HepG2 (cell line): ENCODE results near the gene TMEM61. TPM values are rescaled to one million over a fixed set of nuclear protein-coding genes. Genes with fewer than 3 reads are reported as not detected.

ENCODE experiments used
- ARHGAP35 ChIP-seq: sonication (generic); formaldehyde crosslinking; IDR thresholded peaks from 2 replicates; pipeline ENCODE4 v1.9.0; 2022; ENCODE audit warnings: mild to moderate bottlenecking, inconsistent platforms, moderate library complexity, missing genetic modification reagents, borderline replicate concordance
- ARNT ChIP-seq: fragments of 450-650 bp; IDR thresholded peaks from 2 replicates; pipeline ENCODE4 v1.6.1; 2017
- E2F1 ChIP-seq: sonication (generic); formaldehyde crosslinking; IDR thresholded peaks from 2 replicates; pipeline ENCODE4 v1.5.0; 2020; ENCODE audit warnings: missing genetic modification reagents
- FOSL1 ChIP-seq: sonication (generic); formaldehyde crosslinking; IDR thresholded peaks from 2 replicates; pipeline ENCODE4 v1.9.0; 2021; ENCODE audit warnings: missing genetic modification reagents, borderline replicate concordance
- HNRNPK ChIP-seq: fragments of 200-400 bp; formaldehyde crosslinking; IDR thresholded peaks from 2 replicates; pipeline ENCODE4 v1.6.1; 2018; ENCODE audit warnings: low read length, low read depth, moderate library complexity, mild to moderate bottlenecking; ENCODE audit not compliant: poor library complexity, severe bottlenecking
- MTF2 ChIP-seq: sonication (generic); formaldehyde crosslinking; IDR thresholded peaks from 2 replicates; pipeline ENCODE4 v1.5.0; 2020; ENCODE audit warnings: missing genetic modification reagents, borderline replicate concordance
- NR2F2 ChIP-seq: IDR thresholded peaks from 2 replicates; pipeline ENCODE4 v1.6.1; 2012; ENCODE audit warnings: low read depth, inconsistent platforms, borderline replicate concordance
- PBX2 ChIP-seq: IDR thresholded peaks from 2 replicates; pipeline ENCODE4 v1.6.1; 2016; ENCODE audit warnings: control low read depth
- RFXAP ChIP-seq: sonication (generic); formaldehyde crosslinking; IDR thresholded peaks from 2 replicates; pipeline ENCODE4 v1.4.0; 2020; ENCODE audit warnings: missing genetic modification reagents, borderline replicate concordance
- U2AF2 ChIP-seq: fragments of 200-400 bp; formaldehyde crosslinking; IDR thresholded peaks from 2 replicates; pipeline ENCODE4 v1.6.1; 2017; ENCODE audit warnings: low read depth, mild to moderate bottlenecking, low read length
- YEATS4 ChIP-seq: sonication (generic); formaldehyde crosslinking; IDR thresholded peaks from 2 replicates; pipeline ENCODE4 v1.4.0; 2020; ENCODE audit warnings: missing genetic modification reagents, borderline replicate concordance
- ZNF3 ChIP-seq: IDR thresholded peaks from 2 replicates; pipeline ENCODE4 v1.7.0; 2017; ENCODE audit warnings: inconsistent platforms
- ZNF326 ChIP-seq: sonication (generic); formaldehyde crosslinking; IDR thresholded peaks from 2 replicates; pipeline ENCODE4 v1.4.0; 2020; ENCODE audit warnings: missing genetic modification reagents, borderline replicate concordance
- ZNF513 ChIP-seq: sonication (generic); formaldehyde crosslinking; conservative IDR thresholded peaks from 2 replicates; pipeline ENCODE4 v1.5.0; 2020; ENCODE audit warnings: missing genetic modification reagents
- ZNF605 ChIP-seq: sonication (generic); formaldehyde crosslinking; IDR thresholded peaks from 2 replicates; pipeline ENCODE4 v1.8.0; 2022; ENCODE audit warnings: mild to moderate bottlenecking, missing genetic modification reagents
- polyA plus RNA-seq, 8 experiments: library from polyadenylated mRNA; depleted of rRNA in 3 of 8; stranded (reverse) in 7 of 8; unstranded in 1 of 8; fragments of >200 nt; fragmentation: Illumina TruSeq in 4 of 8; extraction: Trizol in 4 of 8; gene quantifications; 2 replicates each; pipeline versions ENCODE4 v1.2.1 to v1.2.3, GENCODE V29; 2011 to 2016; ENCODE audit warnings: low read depth in 4 of 8, missing spikeins in 1 of 8, mixed read lengths in 1 of 8; ENCODE audit not compliant: insufficient read depth in 1 of 8
- total RNA-seq, 5 experiments: library from RNA; depleted of rRNA; stranded (reverse); fragments of >200 nt; fragmentation: Illumina TruSeq; extraction: Trizol; gene quantifications; 2 replicates each; pipeline ENCODE4 v1.2.3, GENCODE V29; 2016; ENCODE audit warnings: low read depth in 1 of 5
- TF ChIP-seq, protein P1 (sequence below), 2 experiments: sonication (generic) in 1 of 2; formaldehyde crosslinking in 1 of 2; IDR thresholded peaks; 2 replicates each; pipeline versions ENCODE4 v1.4.0 to v1.6.1; 2016 to 2020; ENCODE audit warnings: borderline replicate concordance in 1 of 2, low read depth in 1 of 2, mild to moderate bottlenecking in 1 of 2, missing genetic modification reagents in 1 of 2
- TF ChIP-seq, protein P2 (sequence below): sonication (generic); formaldehyde crosslinking; IDR thresholded peaks from 2 replicates; pipeline ENCODE4 v1.5.0; 2020; ENCODE audit warnings: mild to moderate bottlenecking, missing genetic modification reagents
- TF ChIP-seq, protein P3 (sequence below): sonication (generic); formaldehyde crosslinking; IDR thresholded peaks from 2 replicates; pipeline ENCODE4 v1.5.0; 2020; ENCODE audit warnings: missing genetic modification reagents

The TMEM61 gene
- total and polyA plus RNA-seq, 2 of the 13 experiments (the other 11 are each of a cell fraction or from before 2014, with no cell fraction given) = not detected

- TF ChIP-seq, protein P1, sequence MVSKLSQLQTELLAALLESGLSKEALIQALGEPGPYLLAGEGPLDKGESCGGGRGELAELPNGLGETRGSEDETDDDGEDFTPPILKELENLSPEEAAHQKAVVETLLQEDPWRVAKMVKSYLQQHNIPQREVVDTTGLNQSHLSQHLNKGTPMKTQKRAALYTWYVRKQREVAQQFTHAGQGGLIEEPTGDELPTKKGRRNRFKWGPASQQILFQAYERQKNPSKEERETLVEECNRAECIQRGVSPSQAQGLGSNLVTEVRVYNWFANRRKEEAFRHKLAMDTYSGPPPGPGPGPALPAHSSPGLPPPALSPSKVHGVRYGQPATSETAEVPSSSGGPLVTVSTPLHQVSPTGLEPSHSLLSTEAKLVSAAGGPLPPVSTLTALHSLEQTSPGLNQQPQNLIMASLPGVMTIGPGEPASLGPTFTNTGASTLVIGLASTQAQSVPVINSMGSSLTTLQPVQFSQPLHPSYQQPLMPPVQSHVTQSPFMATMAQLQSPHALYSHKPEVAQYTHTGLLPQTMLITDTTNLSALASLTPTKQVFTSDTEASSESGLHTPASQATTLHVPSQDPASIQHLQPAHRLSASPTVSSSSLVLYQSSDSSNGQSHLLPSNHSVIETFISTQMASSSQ (IDR thresholded peaks at IDR 0.05; ENCODE audit: low read depth) = peak; percentile 98
- TF ChIP-seq, protein P1 (CRISPR knock-in tag; IDR thresholded peaks at IDR 0.05; ENCODE audit: borderline replicate concordance) = peak; percentile 99
- TF ChIP-seq ARNT = no peak
- peak; percentile 76 for TF ChIP-seq YEATS4
- TF ChIP-seq PBX2 (CRISPR knock-in tag) = no peak
- peak; percentile 26; the same call in 1 of the 2 replicates for TF ChIP-seq RFXAP (CRISPR knock-in tag)
- no peak for TF ChIP-seq ZNF3
- no peak for TF ChIP-seq ZNF326
- TF ChIP-seq ZNF605 (CRISPR knock-in tag) = peak; percentile 92
- TF ChIP-seq, protein P2, sequence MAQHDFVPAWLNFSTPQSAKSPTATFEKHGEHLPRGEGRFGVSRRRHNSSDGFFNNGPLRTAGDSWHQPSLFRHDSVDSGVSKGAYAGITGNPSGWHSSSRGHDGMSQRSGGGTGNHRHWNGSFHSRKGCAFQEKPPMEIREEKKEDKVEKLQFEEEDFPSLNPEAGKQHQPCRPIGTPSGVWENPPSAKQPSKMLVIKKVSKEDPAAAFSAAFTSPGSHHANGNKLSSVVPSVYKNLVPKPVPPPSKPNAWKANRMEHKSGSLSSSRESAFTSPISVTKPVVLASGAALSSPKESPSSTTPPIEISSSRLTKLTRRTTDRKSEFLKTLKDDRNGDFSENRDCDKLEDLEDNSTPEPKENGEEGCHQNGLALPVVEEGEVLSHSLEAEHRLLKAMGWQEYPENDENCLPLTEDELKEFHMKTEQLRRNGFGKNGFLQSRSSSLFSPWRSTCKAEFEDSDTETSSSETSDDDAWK (CRISPR knock-in tag) = no peak
- TF ChIP-seq, protein P3, sequence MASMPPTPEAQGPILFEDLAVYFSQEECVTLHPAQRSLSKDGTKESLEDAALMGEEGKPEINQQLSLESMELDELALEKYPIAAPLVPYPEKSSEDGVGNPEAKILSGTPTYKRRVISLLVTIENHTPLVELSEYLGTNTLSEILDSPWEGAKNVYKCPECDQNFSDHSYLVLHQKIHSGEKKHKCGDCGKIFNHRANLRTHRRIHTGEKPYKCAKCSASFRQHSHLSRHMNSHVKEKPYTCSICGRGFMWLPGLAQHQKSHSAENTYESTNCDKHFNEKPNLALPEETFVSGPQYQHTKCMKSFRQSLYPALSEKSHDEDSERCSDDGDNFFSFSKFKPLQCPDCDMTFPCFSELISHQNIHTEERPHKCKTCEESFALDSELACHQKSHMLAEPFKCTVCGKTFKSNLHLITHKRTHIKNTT (CRISPR knock-in tag) = no peak
- TF ChIP-seq ARHGAP35 = peak; percentile 68; the same call in 1 of the 2 replicates
- TF ChIP-seq HNRNPK = no peak
- 0 out of 2 replicates have a peak, but pooled peaks have one; percentile 19 for TF ChIP-seq MTF2
- 0 out of 2 replicates have a peak, but pooled peaks have one; percentile 32 for TF ChIP-seq E2F1 (CRISPR knock-in tag)
- TF ChIP-seq NR2F2 = no peak
- TF ChIP-seq FOSL1 = no peak; the same call in 1 of the 2 replicates
- TF ChIP-seq ZNF513 (CRISPR knock-in tag) = no peak
- TF ChIP-seq U2AF2 = no peak
Measured at GRCh38 chr1:55039342-55040082, 59.1 kb downstream of the TMEM61 start, which contains the start of gene PCSK9 (continued).
